OCI-M2 (cell line): ENCODE measurements around the gene AGL.
"Not testable (repeated sequence)": the region's sequence is repeated elsewhere in the genome, so short reads cannot be mapped to it uniquely, and the experiment has no call there.

Experiments
- DNase-seq: peaks from one replicate; lab custom pipeline; 2025; ENCODE audit not compliant: unreplicated experiment; lab: John Stamatoyannopoulos, UW

AGL gene

GRCh38 chr1:99850459-99851291 lies 514 bp downstream of the AGL start:
- no peak for DNase-seq

- no peak for DNase-seq
Measured at GRCh38 chr1:99851850-99852454, 1.8 kb downstream of the AGL start.

- DNase-seq, result no peak
Measured at GRCh38 chr1:99852648-99853047, 2.5 kb downstream of the AGL start.

GRCh38 chr1:99855914-99856450 lies 5.8 kb downstream of the AGL start:
- DNase-seq, result no peak

- not testable (repeated sequence) for DNase-seq
Measured at GRCh38 chr1:99857041-99857440, 6.9 kb downstream of the AGL start.

GRCh38 chr1:99858286-99858685 lies 8.1 kb downstream of the AGL start:
- no peak for DNase-seq

GRCh38 chr1:99858881-99859280 lies 8.7 kb downstream of the AGL start:
- no peak for DNase-seq

GRCh38 chr1:99860703-99861102 lies 10.5 kb downstream of the AGL start:
- DNase-seq, result no peak

- no peak for DNase-seq
Measured at GRCh38 chr1:99867682-99868081, 17.5 kb downstream of the AGL start.

- no peak for DNase-seq
Measured at GRCh38 chr1:99869304-99869703, 19.1 kb downstream of the AGL start.

GRCh38 chr1:99869723-99870122 lies 19.6 kb downstream of the AGL start:
- no peak for DNase-seq

- no peak for DNase-seq
Measured at GRCh38 chr1:99872063-99872462, 21.9 kb downstream of the AGL start.

- no peak for DNase-seq
Measured at GRCh38 chr1:99877568-99877967, 27.4 kb downstream of the AGL start.

GRCh38 chr1:99886179-99886578 lies 36.0 kb downstream of the AGL start:
- DNase-seq, result no peak

- DNase-seq, result no peak
Measured at GRCh38 chr1:99886841-99887240, 36.7 kb downstream of the AGL start.

GRCh38 chr1:99887890-99888289 lies 37.7 kb downstream of the AGL start:
- DNase-seq, result no peak

GRCh38 chr1:99891997-99892396 lies 41.8 kb downstream of the AGL start:
- DNase-seq, result no peak

- not testable (repeated sequence) for DNase-seq
Measured at GRCh38 chr1:99903278-99903677, 53.1 kb downstream of the AGL start.

- no peak for DNase-seq
Measured at GRCh38 chr1:99906535-99906934, 56.4 kb downstream of the AGL start.

- no peak for DNase-seq
Measured at GRCh38 chr1:99917214-99917613, 67.1 kb downstream of the AGL start.

- DNase-seq, result no peak
Measured at GRCh38 chr1:99919220-99919619, 69.1 kb downstream of the AGL start.

- DNase-seq, result no peak
Measured at GRCh38 chr1:99934801-99935200, 84.6 kb downstream of the AGL start.
